ENCODE results near the gene DGKD. TPM values are rescaled to one million over a fixed set of nuclear protein-coding genes. Genes with fewer than 3 reads are reported as not detected.

DGKD gene
- total RNA-seq, 4 donors from 2014 or later, result 7.0 to 55.4 (median 10.9) TPM

- H3K27ac ChIP-seq, result no peak overlapping the region
- peaks cover 7% of the 10 kb centered on the region for H3K4me1 ChIP-seq
- H3K27me3 ChIP-seq, result no peaks in the 10 kb centered on the region
- H3K9me3 ChIP-seq, result no peaks in the 10 kb centered on the region
- DNase-seq (ENCODE audit: low spot score in 2 of 2), result peak in 1 of 2 donors; percentile 3
- H3K4me3 ChIP-seq, result no peak overlapping the region
- H3K36me3 ChIP-seq, result no peaks in the 10 kb centered on the region
- 87% methylated on average over 12 of the region's 12 CpGs for WGBS
- no peak for TF ChIP-seq POLR2AphosphoS5 (IDR thresholded peaks at IDR 0.05)
- TF ChIP-seq EP300 (IDR thresholded peaks at IDR 0.05), result no peak
- TF ChIP-seq POLR2A (IDR thresholded peaks at IDR 0.05), result no peak
- no peak for TF ChIP-seq CTCF (IDR thresholded peaks at IDR 0.05)
Measured at GRCh38 chr2:233422649-233423551, 68.6 kb downstream of the DGKD start.

- Histone ChIP-seq H3K4me1 (peaks cover 7% of the 10 kb centered on the region), H3K36me3 (no peaks in the 10 kb centered on the region), H3K27ac (no peak overlapping the region), H3K27me3 (no peaks in the 10 kb centered on the region), H3K4me3 (no peak overlapping the region), H3K9me3 (no peaks in the 10 kb centered on the region)
- WGBS, result 91% methylated on average over 6 of the region's 6 CpGs
- TF ChIP-seq POLR2A (IDR thresholded peaks at IDR 0.05) (no peak), EP300 (IDR thresholded peaks at IDR 0.05) (no peak), CTCF (IDR thresholded peaks at IDR 0.05) (no peak), POLR2AphosphoS5 (IDR thresholded peaks at IDR 0.05) (no peak)
- peak in 1 of 2 donors; percentile 52 for DNase-seq (ENCODE audit: low spot score in 2 of 2)
Measured at GRCh38 chr2:233423552-233423860, 69.2 kb downstream of the DGKD start.

GRCh38 chr2:233424154-233424951, 70.1 kb downstream of the DGKD start:
- peak in 1 of 2 donors; percentile 74 for DNase-seq (ENCODE audit: low spot score in 2 of 2)
- peak overlapping the region; percentile 22 for H3K27ac ChIP-seq
- no peaks in the 10 kb centered on the region for H3K9me3 ChIP-seq
- H3K4me3 ChIP-seq, result no peak overlapping the region
- WGBS, result 82% methylated on average over 15 of the region's 16 CpGs
- H3K27me3 ChIP-seq, result no peaks in the 10 kb centered on the region
- TF ChIP-seq POLR2AphosphoS5 (IDR thresholded peaks at IDR 0.05) (no peak), CTCF (IDR thresholded peaks at IDR 0.05) (no peak), POLR2A (IDR thresholded peaks at IDR 0.05) (no peak), EP300 (IDR thresholded peaks at IDR 0.05) (no peak)
- peaks cover 7% of the 10 kb centered on the region for H3K4me1 ChIP-seq
- no peaks in the 10 kb centered on the region for H3K36me3 ChIP-seq

- Histone ChIP-seq H3K4me3 (no peak overlapping the region), H3K36me3 (no peaks in the 10 kb centered on the region), H3K4me1 (peaks cover 7% of the 10 kb centered on the region), H3K27ac (no peak overlapping the region), H3K9me3 (no peaks in the 10 kb centered on the region), H3K27me3 (no peaks in the 10 kb centered on the region)
- TF ChIP-seq EP300 (IDR thresholded peaks at IDR 0.05) (no peak), CTCF (IDR thresholded peaks at IDR 0.05) (no peak), POLR2AphosphoS5 (IDR thresholded peaks at IDR 0.05) (no peak), POLR2A (IDR thresholded peaks at IDR 0.05) (no peak)
- peak in 1 of 2 donors; percentile 18 for DNase-seq (ENCODE audit: low spot score in 2 of 2)
- 85% methylated on average over 7 of the region's 7 CpGs for WGBS
Measured at GRCh38 chr2:233426619-233427342, 72.5 kb downstream of the DGKD start.

Measured in suprapubic skin (tissue), 4 donors.